Measurements from ENCODE around the gene SEMA5A.
"Not testable (repeated sequence)": the region's sequence is repeated elsewhere in the genome, so short reads cannot be mapped to it uniquely, and the experiment has no call there.

SEMA5A gene

DNA sequence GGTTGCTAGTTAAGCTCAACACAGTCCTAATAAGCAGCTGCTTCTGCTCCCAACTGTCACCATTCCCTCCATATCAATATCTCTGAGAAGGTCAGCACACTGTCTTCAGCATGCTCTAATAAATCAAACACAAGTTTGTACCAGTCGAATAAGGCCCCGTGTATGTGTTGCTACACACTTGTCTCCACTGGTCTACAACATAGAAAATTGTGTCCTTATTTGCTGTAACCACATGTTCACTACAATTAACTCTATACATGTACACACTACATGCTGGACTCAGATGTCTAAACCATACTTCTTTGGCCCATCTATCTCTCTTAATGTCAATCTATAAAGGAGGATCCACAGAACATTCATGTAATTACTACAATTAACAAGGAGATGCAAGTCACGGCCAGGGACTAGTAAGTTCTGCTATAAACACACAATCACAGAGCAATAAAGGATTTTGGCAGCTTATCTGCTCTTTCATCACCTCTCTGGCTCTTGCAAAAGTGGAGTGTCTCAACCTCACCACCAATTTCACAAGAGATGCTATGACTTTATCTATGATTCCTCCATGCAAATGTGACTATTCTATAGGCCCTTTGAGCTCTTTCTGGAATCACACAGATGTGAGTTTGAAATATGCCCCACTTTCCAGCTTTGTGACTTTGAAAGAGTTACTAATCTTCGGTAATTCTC lies 143.9 kb downstream of the SEMA5A start:
- DNase-seq (ENCODE audit: low read depth in 1 of 2, low spot score in 1 of 2) = no peak

DNA sequence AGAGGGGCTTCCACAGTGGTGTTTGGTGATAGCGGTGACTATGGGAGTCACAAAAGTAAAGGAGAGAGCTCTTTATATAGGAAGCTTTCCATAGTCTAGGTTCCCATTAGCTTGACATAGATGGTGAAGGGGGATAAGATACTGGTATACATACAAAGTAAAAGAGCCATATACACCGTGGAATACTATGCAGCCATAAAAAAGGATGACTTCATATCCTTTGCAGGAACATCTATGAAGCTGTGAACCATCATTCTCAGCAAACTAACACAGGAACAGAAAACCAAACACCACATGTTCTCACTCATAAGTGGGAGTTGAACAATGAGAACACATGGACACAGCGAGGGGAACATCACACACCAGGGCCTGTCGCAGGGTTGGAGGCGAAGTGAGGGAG lies 146.1 kb downstream of the SEMA5A start:
- DNase-seq (ENCODE audit: low read depth in 1 of 2, low spot score in 1 of 2) = not testable (repeated sequence)

DNA sequence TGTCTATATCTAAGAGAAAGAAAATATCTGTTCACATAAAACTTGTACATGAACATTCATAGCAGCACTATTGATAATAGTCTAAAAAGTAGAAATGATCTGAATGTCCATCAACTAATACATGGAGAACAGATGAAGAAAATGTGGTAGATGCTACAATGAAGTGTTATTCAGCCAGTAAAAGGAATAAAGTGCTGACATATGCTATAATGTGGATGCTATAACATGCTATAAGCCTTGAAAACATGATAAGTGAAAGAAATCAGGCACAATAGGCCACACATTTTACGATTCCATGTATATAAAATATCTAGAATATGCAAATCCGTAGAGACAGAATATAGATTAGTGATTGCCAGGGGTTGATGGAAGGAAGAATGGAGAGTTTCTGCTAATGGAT lies 146.8 kb downstream of the SEMA5A start:
- DNase-seq (ENCODE audit: low read depth in 1 of 2, low spot score in 1 of 2) = no peak

DNA sequence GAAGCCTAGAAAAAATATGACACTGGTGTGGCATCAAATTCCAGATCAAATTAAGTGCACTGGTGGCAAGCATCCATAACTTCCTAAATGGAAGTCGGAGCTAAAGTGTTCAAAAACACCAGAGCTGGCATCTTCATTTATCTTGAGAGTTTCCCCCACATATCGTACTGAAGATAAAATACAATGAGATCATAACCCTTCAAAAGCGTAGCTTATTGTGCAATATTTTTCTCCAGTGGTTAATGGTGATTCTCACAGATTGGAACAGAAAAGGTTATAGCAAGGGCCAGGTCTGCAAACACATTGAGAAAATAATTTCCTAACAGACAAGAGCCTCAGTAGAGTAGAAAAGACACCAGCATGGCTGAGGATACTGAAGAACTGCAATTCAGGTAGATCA lies 147.6 kb downstream of the SEMA5A start:
- no peak for DNase-seq (ENCODE audit: low read depth in 1 of 2, low spot score in 1 of 2)

DNA sequence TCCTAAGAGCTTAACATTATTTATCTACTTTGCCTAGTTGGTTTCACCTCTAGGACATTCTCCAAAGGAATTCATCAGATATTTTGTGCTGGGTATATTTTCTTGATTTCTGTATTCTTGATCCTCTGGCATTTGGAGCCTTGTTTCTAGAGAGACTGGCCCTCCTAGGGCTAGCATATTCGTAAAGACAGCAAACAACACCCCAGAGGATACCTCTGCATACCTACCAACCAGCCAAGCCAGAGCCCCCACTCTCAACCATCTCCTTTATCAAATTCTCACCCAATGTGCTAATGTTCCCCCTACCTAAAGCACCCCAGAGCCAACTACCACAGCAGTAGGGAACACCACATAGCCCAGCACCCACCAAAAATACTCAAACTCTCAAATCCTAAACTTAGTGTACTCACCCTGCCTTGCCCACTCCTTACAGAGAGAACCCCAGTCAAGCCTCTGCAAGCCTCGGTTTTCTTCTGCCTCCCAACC lies 149.5 kb downstream of the SEMA5A start:
- DNase-seq (ENCODE audit: low read depth in 1 of 2, low spot score in 1 of 2) = no peak

DNA sequence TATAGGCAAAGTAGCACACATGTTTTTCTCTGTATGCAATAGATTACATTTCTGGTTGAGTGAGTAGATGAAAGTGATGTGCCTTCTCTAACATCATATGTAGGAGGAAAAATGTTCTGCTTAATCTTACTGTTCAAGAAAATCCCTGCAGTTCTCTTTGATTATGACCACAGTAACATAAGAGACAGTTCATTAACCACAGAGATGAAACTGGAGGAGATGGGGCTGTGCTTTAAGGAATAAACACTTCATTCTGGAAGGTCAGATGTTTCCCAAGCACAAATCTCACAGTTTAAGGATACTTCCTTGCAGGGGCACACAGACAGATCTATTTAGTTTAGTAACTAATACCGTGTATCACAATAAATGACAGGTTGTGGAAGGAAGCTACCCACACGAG lies 150.2 kb downstream of the SEMA5A start:
- DNase-seq (ENCODE audit: low read depth in 1 of 2, low spot score in 1 of 2) = no peak

DNA sequence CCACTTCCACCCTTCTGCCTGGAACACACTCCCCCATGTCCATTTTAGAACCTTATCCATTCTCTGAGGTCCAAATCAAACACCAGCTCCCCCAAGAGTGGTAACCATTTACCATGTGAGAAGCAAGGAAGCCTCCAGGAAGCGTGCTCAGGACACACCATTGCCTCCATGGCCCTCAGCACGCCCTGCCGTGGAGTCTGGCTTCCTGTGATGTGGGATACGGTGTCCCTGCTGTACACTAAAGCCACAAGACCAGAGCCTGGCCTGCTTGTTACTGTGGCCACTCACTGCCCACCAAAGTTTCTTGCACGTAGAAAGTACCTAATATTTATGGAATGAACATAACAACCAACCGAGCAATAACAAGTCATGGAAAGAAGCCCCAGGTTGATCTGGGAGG lies 151.7 kb downstream of the SEMA5A start:
- no peak for DNase-seq (ENCODE audit: low read depth in 1 of 2, low spot score in 1 of 2)

DNA sequence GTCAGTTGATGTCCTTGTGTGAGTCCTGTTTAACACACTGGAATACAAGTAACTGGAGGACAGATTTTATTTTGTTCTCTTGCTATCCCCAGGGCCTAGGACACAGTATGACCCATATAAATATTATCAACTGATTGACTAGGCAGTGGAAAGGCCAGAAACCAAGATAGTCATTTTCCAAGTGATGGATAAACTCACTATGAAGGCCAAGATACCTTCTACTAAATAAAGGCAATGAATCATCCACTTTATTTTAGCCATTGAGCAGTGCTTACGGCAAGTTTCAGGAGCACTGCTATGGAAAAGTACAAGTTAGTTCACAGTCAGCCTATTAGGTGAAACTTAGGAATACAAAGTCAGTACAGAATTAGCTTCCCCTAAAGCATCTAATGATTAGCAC lies 153.2 kb downstream of the SEMA5A start:
- no peak for DNase-seq (ENCODE audit: low read depth in 1 of 2, low spot score in 1 of 2)

DNA sequence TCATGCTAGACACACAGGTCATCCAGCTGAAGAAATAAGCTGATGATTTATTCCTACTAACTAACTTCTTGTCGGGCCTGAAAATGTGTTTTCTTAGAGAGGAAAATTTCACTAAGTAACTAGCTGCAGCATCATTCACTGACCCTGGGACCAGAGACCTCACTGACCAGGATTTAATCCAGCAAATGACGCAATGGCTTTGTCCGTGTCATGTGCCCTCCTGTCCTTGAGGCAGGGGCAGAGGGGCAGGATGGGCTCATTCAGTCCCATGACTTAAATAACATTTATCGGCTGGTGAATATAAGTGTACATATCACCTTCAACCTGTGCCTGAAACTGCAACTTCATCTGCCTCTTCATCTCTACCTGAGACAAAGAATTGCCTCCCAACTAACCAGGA lies 154.8 kb downstream of the SEMA5A start:
- no peak for DNase-seq (ENCODE audit: low read depth in 1 of 2, low spot score in 1 of 2)

DNA sequence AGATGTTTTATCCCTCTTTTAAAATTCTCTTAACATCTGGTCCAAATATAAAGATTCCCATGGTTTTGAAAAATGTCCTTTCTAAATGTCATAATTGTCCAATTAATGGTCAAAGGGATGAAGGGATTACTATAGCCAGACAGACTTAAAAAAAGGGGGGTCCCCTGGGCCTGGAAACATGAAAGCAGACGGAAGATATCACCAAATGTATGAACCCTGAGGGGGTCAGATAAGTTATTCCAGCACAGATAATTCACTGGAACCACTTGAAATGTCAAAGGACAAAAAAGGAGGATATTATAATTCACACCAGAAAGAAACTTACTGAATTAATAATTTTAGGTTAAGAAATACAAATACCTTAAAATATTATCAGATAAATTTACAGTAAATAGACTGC lies 155.8 kb downstream of the SEMA5A start:
- no peak for DNase-seq (ENCODE audit: low read depth in 1 of 2, low spot score in 1 of 2)

DNA sequence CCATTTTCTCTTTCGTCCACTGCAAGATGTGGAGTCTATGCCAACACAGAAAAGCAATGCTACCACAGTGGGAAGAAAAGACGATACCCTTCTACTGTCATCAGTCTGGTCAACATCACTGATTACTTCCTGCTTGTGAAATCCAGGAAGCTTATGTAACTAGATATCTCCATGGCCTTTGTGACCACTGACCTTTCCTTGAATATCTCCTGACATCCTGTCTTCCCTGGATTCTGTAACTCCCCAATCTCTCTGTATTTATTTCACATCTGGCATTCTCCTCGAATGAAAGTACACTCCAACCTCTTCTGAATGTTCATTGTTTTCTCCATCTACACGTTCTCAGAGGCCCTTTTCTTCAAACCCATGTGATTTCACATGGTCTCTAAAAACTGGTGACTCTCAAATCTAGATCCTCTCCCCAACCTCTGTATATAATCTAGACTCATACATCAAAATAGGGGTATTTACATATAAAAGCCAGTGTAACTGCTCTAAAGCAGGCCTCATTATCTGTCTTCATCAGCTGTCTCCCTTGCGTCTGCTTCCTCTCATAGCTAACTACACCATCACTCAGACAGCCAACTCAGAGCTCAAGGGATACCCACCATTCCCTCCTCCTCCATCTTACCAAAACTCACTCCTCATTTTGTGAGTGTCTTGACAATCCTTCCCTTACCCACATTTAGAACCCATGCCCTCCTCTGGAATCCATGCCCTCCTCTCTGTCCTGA lies 156.8 kb downstream of the SEMA5A start:
- no peak for DNase-seq (ENCODE audit: low read depth in 1 of 2, low spot score in 1 of 2)

DNA sequence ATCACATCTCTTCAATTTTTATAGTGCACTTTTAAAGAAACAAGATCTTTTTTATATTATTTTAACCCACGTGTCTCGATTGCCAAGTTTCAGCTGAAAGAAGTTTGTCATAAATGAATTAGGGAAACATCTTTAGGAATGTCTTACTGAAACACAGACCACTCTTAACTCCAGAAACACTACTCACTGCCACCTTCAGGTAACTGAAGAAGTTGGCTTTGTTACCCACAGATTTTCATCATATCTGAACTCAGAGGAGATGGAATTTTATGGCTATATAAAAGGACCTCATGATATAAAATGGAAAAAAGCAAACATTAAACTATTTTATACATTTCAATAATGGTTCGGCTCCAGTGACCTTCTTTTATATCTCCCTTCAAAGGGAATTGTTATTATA lies 158.0 kb downstream of the SEMA5A start:
- DNase-seq (ENCODE audit: low read depth in 1 of 2, low spot score in 1 of 2) = no peak

DNA sequence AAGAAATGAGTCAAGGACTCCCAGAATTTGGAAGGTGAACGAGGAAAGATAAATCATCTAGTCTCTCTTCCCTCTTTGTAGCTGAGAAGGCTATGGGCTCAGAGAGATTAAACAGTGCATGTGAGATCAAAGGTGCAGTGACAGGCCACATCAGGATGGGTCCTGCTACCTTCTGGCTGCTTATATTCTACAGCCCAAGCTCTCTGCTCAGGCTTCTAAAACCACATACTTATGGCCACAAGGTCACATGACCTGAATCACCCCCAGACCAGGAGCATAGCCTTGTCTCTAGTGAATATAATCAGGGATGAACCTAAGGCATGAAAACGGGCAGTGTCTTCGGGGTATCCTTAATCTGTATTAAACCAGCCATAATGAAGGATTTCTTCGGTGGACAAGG lies 158.9 kb downstream of the SEMA5A start:
- DNase-seq (ENCODE audit: low read depth in 1 of 2, low spot score in 1 of 2) = no peak

DNA sequence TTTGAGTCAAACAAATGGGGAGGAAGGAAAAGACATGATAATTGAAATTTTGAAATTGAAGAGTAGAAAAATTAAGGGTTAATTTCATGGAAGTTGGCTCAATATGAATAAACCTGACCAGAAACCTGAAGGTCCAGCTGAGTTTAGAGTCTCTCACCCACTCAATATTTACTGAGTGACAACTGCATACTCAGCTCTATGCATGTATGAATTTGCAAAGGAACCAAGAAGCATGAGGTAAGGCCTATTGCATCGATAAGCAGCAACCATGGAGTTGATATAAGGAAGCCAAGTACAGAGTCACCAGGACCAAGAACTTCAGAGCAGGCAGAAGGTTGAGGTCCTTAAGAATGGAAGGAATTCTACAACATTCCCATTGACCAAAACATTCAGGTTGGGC lies 163.4 kb downstream of the SEMA5A start:
- no peak for DNase-seq (ENCODE audit: low read depth in 1 of 2, low spot score in 1 of 2)

DNA sequence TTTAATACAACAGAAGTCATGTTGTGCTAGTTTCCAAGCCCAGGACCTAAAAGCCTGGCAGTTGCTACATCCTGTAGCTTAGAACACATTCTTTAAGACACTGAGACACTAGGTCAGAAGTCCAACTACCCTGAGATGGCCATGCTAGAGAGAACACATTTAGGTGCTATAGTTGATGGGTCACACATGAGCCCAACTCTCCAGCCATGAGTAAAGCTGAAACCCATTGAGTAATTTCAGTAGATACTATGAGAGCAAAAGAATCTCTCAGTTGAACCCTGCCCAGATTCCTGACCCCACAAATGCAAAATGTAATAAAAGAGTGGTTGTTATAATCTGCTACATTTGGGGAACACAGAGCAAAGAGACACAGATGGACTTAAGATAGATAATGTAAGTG lies 164.4 kb downstream of the SEMA5A start:
- DNase-seq (ENCODE audit: low read depth in 1 of 2, low spot score in 1 of 2) = no peak

DNA sequence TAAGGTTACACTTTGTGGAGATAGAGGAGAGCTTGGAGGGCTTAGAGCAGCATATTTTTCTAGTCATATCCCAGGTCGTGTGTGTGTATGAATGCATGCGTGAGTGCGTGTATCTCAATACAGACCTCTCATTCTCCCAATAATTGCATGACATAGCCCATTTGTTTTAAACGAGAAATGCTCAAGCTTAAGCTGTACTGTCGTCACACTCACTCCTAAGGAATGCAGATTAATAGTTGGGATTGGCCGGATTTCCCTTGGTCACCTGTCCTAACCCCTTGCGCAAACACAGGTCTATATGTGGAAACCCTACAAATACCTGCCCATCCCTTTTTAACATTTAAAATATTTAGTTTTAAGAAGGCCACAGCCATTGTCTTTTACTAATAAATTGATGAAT lies 165.8 kb downstream of the SEMA5A start:
- DNase-seq (ENCODE audit: low read depth in 1 of 2, low spot score in 1 of 2) = no peak

DNA sequence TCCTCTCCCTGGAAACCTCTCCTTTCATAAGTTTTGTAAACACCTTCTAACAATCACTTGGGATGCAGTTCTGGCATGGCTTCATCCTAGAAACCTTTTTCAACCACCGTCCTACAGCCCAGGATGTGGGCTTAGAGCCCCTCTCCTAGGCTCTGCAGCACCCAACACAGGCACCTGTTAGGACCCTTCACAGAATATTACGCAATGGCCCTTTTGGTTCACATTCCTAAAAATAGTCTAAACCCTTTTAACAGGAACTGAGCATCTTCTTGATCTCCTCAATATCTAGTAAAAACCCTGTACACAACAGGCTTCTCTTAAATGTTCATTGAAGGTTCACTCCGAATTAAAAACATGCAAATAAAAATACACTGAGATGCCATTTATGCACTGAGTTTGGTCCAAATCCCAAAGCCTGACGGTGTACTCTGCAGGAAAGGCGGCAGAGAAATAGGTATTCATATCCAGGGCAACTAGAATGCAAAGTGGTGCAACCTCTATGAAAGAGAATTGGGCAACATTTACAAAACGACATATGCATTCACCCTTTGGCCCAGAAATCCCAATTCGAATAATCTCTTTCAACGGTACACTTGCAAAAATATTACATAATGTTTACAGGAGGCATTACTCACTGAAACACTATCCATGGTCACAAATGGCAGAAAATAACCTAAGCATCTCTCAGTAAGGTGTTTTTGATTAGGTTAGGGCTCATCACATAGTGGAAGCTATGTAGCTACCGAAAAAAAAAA lies 169.3 kb downstream of the SEMA5A start:
- DNase-seq (ENCODE audit: low read depth in 1 of 2, low spot score in 1 of 2) = no peak

DNA sequence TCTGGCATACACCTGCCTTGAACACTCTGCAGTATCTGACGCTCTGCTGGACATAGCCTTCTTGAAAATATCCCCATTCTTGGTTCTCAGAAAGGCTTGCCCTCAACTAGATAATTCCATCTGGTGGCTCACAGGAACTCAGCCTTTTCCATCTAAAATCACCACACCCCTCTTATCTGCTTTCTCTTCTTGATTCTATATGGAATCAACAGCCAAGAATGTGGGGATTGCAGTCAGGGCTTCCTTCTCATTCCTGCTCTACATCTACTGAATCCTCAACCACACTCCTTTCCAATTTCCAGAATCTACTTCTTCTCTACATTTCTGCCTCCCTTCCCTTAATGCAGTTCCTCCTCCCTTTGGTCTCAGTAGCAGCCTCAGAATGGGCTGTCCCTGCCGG lies 170.1 kb downstream of the SEMA5A start:
- DNase-seq (ENCODE audit: low read depth in 1 of 2, low spot score in 1 of 2) = no peak

DNA sequence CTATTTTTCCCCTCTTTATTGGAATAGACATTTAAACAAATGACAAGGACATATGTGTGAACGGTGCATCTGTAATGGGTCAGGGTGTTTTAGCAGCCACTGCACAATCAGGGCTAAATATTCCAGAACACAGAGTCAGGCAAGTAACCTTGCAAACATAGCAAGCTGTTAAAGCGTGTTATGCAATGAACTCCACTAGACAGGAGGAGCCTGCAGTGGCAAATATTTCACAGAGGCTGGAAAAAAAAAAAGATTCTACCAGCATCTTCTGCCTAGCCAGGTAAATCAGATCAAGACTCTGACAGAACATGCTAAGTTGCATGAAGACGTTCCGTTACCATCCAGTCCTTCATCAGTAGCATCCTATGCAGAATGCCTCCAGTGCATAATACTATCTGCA lies 171.8 kb downstream of the SEMA5A start:
- no peak for DNase-seq (ENCODE audit: low read depth in 1 of 2, low spot score in 1 of 2)

DNA sequence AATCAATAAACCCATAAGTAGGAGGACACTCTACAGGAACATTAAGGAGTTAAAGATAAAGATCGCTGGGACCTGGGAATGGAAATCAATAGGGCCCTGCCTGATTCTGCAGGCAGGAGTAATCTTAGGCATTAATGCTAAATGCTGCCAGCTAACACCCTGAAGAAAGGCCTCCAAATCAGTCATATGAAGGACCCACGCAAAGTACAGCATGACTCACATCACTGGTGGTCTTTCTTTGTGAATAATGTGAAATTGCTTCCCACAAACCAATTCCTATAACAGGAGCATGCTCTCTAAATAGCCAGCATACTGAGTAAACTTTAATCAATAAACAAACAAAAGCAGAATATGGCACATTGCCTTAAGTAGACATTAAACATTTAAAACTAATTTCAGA lies 172.3 kb downstream of the SEMA5A start:
- DNase-seq (ENCODE audit: low read depth in 1 of 2, low spot score in 1 of 2) = no peak

DNA sequence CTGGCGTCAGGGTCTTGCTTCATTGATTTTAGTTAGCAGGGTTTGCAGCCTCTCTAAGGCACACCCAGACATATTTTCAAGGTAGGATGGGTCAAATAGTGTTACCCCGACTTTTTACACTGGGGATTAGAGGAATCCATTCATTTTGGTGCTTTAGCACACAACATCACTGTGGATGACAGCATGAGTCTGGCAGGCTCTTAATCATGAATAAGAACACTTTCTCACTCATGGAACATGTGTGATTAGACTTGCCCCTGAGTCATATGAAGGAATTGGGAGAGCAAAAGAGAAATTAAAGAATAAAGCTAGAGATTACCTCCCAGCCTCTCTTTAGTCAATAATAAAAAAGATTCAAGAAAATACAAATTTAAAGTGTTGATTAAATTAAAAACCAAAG lies 175.6 kb downstream of the SEMA5A start:
- no peak for DNase-seq (ENCODE audit: low read depth in 1 of 2, low spot score in 1 of 2)

DNA sequence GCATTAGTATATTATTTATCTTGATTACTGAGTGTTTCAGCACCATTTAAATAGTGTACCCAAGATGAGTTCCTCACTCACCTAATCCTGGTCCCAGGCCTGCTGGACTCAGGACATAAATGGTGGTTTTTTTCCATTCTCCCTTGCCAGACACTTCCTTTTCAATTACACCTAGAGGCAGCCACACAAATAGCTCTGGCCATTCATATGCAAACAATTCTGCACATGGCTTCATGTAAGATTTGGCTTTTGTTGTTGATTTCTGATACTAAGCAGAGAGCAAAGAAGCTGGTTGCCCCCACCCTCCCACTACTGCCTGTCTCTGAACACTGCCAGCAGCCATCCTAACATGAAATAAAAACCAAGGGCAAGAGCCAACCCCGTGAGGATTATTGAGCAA lies 180.4 kb downstream of the SEMA5A start:
- DNase-seq (ENCODE audit: low read depth in 1 of 2, low spot score in 1 of 2) = no peak

Data from activated CD4-positive, alpha-beta T cell treated with anti-CD3 and anti-CD28 coated beads, Interleukin-2, amount 50 U/mL, for 24 hours (primary cell).